ENCODE results near the gene RGS13.

The RGS13 gene

DNA sequence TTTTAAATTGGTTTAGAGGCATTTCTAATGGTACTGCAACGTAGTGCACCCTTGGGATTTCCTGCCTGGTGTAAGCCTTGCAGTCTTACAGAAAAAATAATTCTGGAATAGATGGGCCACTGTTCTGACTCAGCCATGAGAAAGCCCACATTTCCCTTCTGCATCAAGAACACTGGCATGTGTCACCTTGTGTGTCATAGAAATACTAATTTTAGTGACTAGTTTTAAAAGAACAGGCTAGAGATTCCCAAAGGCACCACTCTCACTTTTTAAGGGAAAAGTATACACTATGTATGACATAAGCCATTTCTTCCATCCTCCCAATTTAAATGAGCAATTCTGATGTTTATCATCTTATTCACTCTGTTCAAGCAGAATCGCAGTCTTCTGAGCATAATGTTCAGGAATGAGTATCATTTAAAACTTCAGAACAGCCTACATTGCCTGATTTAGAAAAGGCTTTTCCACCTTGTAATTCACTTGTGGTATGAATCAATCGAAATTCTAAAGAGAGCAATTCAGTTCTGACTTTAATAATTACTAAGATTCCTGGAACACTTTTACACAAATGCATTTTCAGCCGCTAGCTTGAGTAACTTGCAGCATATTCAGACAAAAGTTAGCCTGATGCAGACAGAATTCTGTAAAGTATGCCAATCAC lies 18.8 kb downstream of the RGS13 start:
- no peak overlapping the region for H3K4me2 ChIP-seq (ENCODE audit: insufficient read depth, low read length, poor library complexity, severe bottlenecking)
- no peak overlapping the region for H2BK5ac ChIP-seq (ENCODE audit: low read length)
- H2BK12ac ChIP-seq (ENCODE audit: low read length) = no peak overlapping the region
- H3K36me3 ChIP-seq (replicated peaks in 1 of 2; ENCODE audit: control insufficient read depth in 2 of 2, insufficient read depth in 2 of 2, low read length in 2 of 2) = no peaks in the 10 kb centered on the region
- H3K4me1 ChIP-seq (ENCODE audit: control insufficient read depth in 2 of 2, insufficient read depth in 1 of 2, low read depth in 1 of 2, low read length in 2 of 2) = no peaks in the 10 kb centered on the region
- H2AK5ac ChIP-seq (ENCODE audit: low read depth, low read length) = no peak overlapping the region
- H4K91ac ChIP-seq (ENCODE audit: low read depth, low read length, poor library complexity) = no peak overlapping the region
- H3K9ac ChIP-seq (ENCODE audit: low read depth, low read length, poor library complexity) = no peak overlapping the region
- no peak overlapping the region for H2AFZ ChIP-seq (ENCODE audit: low read length)
- H3K4me3 ChIP-seq (ENCODE audit: low read length in 2 of 2) = no peak overlapping the region
- no peaks in the 10 kb centered on the region for H3K79me1 ChIP-seq (ENCODE audit: low read depth, low read length)
- no peak overlapping the region for H3K23ac ChIP-seq (ENCODE audit: low read depth, low read length, poor library complexity)
- H4K8ac ChIP-seq (ENCODE audit: low read depth, low read length) = no peak overlapping the region
- DNase-seq (ENCODE audit: low spot score) = no peak
- H2BK15ac ChIP-seq (ENCODE audit: low read length) = no peak overlapping the region
- no peak overlapping the region for H3K27ac ChIP-seq (replicated peaks; ENCODE audit: low read length)
- no CpG with 5 or more reads among the region's 4 CpGs for WGBS, 2 donors (ENCODE audit: extremely low coverage in 2 of 2, insufficient read length in 2 of 2, insufficient replicate concordance in 1 of 2)
- no peak overlapping the region for H3K14ac ChIP-seq (ENCODE audit: low read length)
- H3K27me3 ChIP-seq (ENCODE audit: control insufficient read depth in 3 of 3, insufficient read depth in 3 of 3, low read depth in 1 of 3, low read length in 3 of 3) = no peaks in the 10 kb centered on the region
- H3K9me3 ChIP-seq (replicated peaks in 1 of 2; ENCODE audit: control insufficient read depth in 2 of 2, insufficient read depth in 1 of 2, low read depth in 1 of 2, low read length in 2 of 2) = no peaks in the 10 kb centered on the region
- H3K4ac ChIP-seq (ENCODE audit: low read length) = no peak overlapping the region
- H3K18ac ChIP-seq (ENCODE audit: low read length) = no peak overlapping the region
- no peak overlapping the region for H2BK120ac ChIP-seq (ENCODE audit: low read depth, low read length)

- Histone ChIP-seq H3K4me3 (ENCODE audit: low read length in 2 of 2) (no peak overlapping the region), H2BK120ac (ENCODE audit: low read depth, low read length) (no peak overlapping the region), H2BK15ac (ENCODE audit: low read length) (no peak overlapping the region), H3K4me1 (ENCODE audit: control insufficient read depth in 2 of 2, insufficient read depth in 1 of 2, low read depth in 1 of 2, low read length in 2 of 2) (no peaks in the 10 kb centered on the region), H2AFZ (ENCODE audit: low read length) (no peak overlapping the region), H4K91ac (ENCODE audit: low read depth, low read length, poor library complexity) (no peak overlapping the region), H3K9me3 (replicated peaks in 1 of 2; ENCODE audit: control insufficient read depth in 2 of 2, insufficient read depth in 1 of 2, low read depth in 1 of 2, low read length in 2 of 2) (no peaks in the 10 kb centered on the region), H3K23ac (ENCODE audit: low read depth, low read length, poor library complexity) (no peak overlapping the region), H3K4me2 (ENCODE audit: insufficient read depth, low read length, poor library complexity, severe bottlenecking) (no peak overlapping the region), H3K4ac (ENCODE audit: low read length) (no peak overlapping the region), H2BK12ac (ENCODE audit: low read length) (no peak overlapping the region), H3K14ac (ENCODE audit: low read length) (no peak overlapping the region), H3K27ac (replicated peaks; ENCODE audit: low read length) (no peak overlapping the region), H3K27me3 (ENCODE audit: control insufficient read depth in 3 of 3, insufficient read depth in 3 of 3, low read depth in 1 of 3, low read length in 3 of 3) (no peaks in the 10 kb centered on the region), H4K8ac (ENCODE audit: low read depth, low read length) (no peak overlapping the region), H2AK5ac (ENCODE audit: low read depth, low read length) (no peak overlapping the region), H3K79me1 (ENCODE audit: low read depth, low read length) (no peaks in the 10 kb centered on the region), H3K36me3 (replicated peaks in 1 of 2; ENCODE audit: control insufficient read depth in 2 of 2, insufficient read depth in 2 of 2, low read length in 2 of 2) (no peaks in the 10 kb centered on the region), H3K9ac (ENCODE audit: low read depth, low read length, poor library complexity) (no peak overlapping the region), H2BK5ac (ENCODE audit: low read length) (no peak overlapping the region), H3K18ac (ENCODE audit: low read length) (no peak overlapping the region)
- no peak for DNase-seq (ENCODE audit: low spot score)
- no CpG with 5 or more reads among the region's 4 CpGs for WGBS, 2 donors (ENCODE audit: extremely low coverage in 2 of 2, insufficient read length in 2 of 2, insufficient replicate concordance in 1 of 2)
These were observed 21.8 kb downstream of the RGS13 start for GRCh38 chr1:192657760-192658159.

DNA sequence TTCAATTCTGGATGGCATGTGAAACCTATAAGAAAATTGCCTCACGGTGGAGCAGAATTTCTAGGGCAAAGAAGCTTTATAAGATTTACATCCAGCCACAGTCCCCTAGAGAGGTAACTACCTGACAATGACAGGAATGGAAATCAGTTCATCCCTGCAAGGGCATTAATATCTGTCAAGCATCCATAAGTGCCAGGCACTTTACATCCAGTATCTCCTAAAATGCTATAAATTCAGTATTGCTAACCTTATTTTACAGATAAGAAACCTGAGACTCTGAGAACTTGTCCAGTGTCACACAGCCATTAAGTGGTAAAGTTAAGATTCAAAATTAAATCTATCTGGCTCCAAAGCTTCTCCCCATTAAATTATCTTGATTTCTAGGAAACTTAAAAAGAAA lies 22.3 kb downstream of the RGS13 start:
- Histone ChIP-seq H4K91ac (ENCODE audit: low read depth, low read length, poor library complexity) (no peak overlapping the region), H4K8ac (ENCODE audit: low read depth, low read length) (no peak overlapping the region), H3K14ac (ENCODE audit: low read length) (no peak overlapping the region), H3K4me1 (ENCODE audit: control insufficient read depth in 2 of 2, insufficient read depth in 1 of 2, low read depth in 1 of 2, low read length in 2 of 2) (no peaks in the 10 kb centered on the region), H2AK5ac (ENCODE audit: low read depth, low read length) (no peak overlapping the region), H3K23ac (ENCODE audit: low read depth, low read length, poor library complexity) (no peak overlapping the region), H3K18ac (ENCODE audit: low read length) (no peak overlapping the region), H2BK120ac (ENCODE audit: low read depth, low read length) (no peak overlapping the region), H3K36me3 (replicated peaks in 1 of 2; ENCODE audit: control insufficient read depth in 2 of 2, insufficient read depth in 2 of 2, low read length in 2 of 2) (no peaks in the 10 kb centered on the region), H3K4me2 (ENCODE audit: insufficient read depth, low read length, poor library complexity, severe bottlenecking) (no peak overlapping the region), H2BK15ac (ENCODE audit: low read length) (no peak overlapping the region), H3K4ac (ENCODE audit: low read length) (no peak overlapping the region), H3K4me3 (ENCODE audit: low read length in 2 of 2) (no peak overlapping the region), H3K79me1 (ENCODE audit: low read depth, low read length) (no peaks in the 10 kb centered on the region), H2AFZ (ENCODE audit: low read length) (no peak overlapping the region), H2BK5ac (ENCODE audit: low read length) (no peak overlapping the region), H3K9me3 (replicated peaks in 1 of 2; ENCODE audit: control insufficient read depth in 2 of 2, insufficient read depth in 1 of 2, low read depth in 1 of 2, low read length in 2 of 2) (no peaks in the 10 kb centered on the region), H3K27ac (replicated peaks; ENCODE audit: low read length) (no peak overlapping the region), H3K27me3 (ENCODE audit: control insufficient read depth in 3 of 3, insufficient read depth in 3 of 3, low read depth in 1 of 3, low read length in 3 of 3) (no peaks in the 10 kb centered on the region), H2BK12ac (ENCODE audit: low read length) (no peak overlapping the region), H3K9ac (ENCODE audit: low read depth, low read length, poor library complexity) (no peak overlapping the region)
- WGBS, 2 donors (ENCODE audit: extremely low coverage in 2 of 2, insufficient read length in 2 of 2, insufficient replicate concordance in 1 of 2) = no CpG with 5 or more reads among the region's 1 CpG
- no peak for DNase-seq (ENCODE audit: low spot score)

GRCh38 chr1:192660613-192661012 lies 24.7 kb downstream of the RGS13 start:
- no peak overlapping the region for H3K4me3 ChIP-seq (ENCODE audit: low read length in 2 of 2)
- no CpG with 5 or more reads among the region's 3 CpGs for WGBS, 2 donors (ENCODE audit: extremely low coverage in 2 of 2, insufficient read length in 2 of 2, insufficient replicate concordance in 1 of 2)
- no peaks in the 10 kb centered on the region for H3K4me1 ChIP-seq (ENCODE audit: control insufficient read depth in 2 of 2, insufficient read depth in 1 of 2, low read depth in 1 of 2, low read length in 2 of 2)

More at GRCh38 chr1:192660613-192661012, 24.7 kb downstream of the RGS13 start:
- no peak overlapping the region for H3K23ac ChIP-seq (ENCODE audit: low read depth, low read length, poor library complexity)
- no peaks in the 10 kb centered on the region for H3K27me3 ChIP-seq (ENCODE audit: control insufficient read depth in 3 of 3, insufficient read depth in 3 of 3, low read depth in 1 of 3, low read length in 3 of 3)
- no peak for DNase-seq (ENCODE audit: low spot score)
- no peak overlapping the region for H2BK120ac ChIP-seq (ENCODE audit: low read depth, low read length)
- no peak overlapping the region for H3K4me2 ChIP-seq (ENCODE audit: insufficient read depth, low read length, poor library complexity, severe bottlenecking)
- H3K36me3 ChIP-seq (replicated peaks in 1 of 2; ENCODE audit: control insufficient read depth in 2 of 2, insufficient read depth in 2 of 2, low read length in 2 of 2) = no peaks in the 10 kb centered on the region
- H2BK5ac ChIP-seq (ENCODE audit: low read length) = no peak overlapping the region
- no peak overlapping the region for H2AFZ ChIP-seq (ENCODE audit: low read length)
- no peak overlapping the region for H2AK5ac ChIP-seq (ENCODE audit: low read depth, low read length)
- H3K14ac ChIP-seq (ENCODE audit: low read length) = no peak overlapping the region
- H3K18ac ChIP-seq (ENCODE audit: low read length) = no peak overlapping the region
- no peak overlapping the region for H2BK12ac ChIP-seq (ENCODE audit: low read length)
- H3K27ac ChIP-seq (replicated peaks; ENCODE audit: low read length) = no peak overlapping the region
- no peak overlapping the region for H2BK15ac ChIP-seq (ENCODE audit: low read length)
- H4K8ac ChIP-seq (ENCODE audit: low read depth, low read length) = no peak overlapping the region
- no peak overlapping the region for H4K91ac ChIP-seq (ENCODE audit: low read depth, low read length, poor library complexity)
- no peak overlapping the region for H3K9ac ChIP-seq (ENCODE audit: low read depth, low read length, poor library complexity)
- no peaks in the 10 kb centered on the region for H3K9me3 ChIP-seq (replicated peaks in 1 of 2; ENCODE audit: control insufficient read depth in 2 of 2, insufficient read depth in 1 of 2, low read depth in 1 of 2, low read length in 2 of 2)
- H3K79me1 ChIP-seq (ENCODE audit: low read depth, low read length) = no peaks in the 10 kb centered on the region
- no peak overlapping the region for H3K4ac ChIP-seq (ENCODE audit: low read length)

All from neuronal stem cell (in vitro differentiated cells).